ENCODE results near the gene TARP.

TARP gene

GRCh38 chr7:38273286-38273995, at the start of gene TARP:
TSS of gene TARP (minus strand) at chr7:38273636.
- Histone ChIP-seq H3K27me3 (ENCODE audit: control insufficient read depth, insufficient read depth, low read length) (no peaks in the 10 kb centered on the region), H3K36me3 (ENCODE audit: control insufficient read depth, insufficient read depth, low read length) (no peaks in the 10 kb centered on the region), H3K9me3 (ENCODE audit: control insufficient read depth, low read length) (no peaks in the 10 kb centered on the region)

DNA sequence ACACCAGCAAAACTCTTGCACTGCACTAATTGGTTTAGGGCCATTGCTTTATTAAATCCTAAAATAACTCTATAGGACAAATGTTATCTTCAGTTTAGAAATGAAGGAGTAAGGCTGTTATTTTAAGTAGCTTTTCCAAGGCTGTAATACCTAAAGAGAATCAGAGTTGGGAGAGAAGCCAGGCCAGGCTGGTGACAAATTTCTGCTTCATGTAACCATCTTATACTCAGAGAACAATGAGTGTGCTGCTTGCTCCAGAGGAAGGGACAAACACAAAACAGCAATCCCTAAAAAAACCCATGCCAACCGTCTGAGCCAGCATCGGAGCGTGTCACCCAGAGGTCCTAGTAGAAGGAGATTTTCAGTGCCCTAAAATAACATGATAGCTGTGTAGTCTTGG, 49.7 kb upstream of the TARP start:
- Histone ChIP-seq H3K36me3 (ENCODE audit: control insufficient read depth, insufficient read depth, low read length) (no peaks in the 10 kb centered on the region), H3K4me3 (ENCODE audit: low read length) (no peak overlapping the region), H3K27me3 (ENCODE audit: control insufficient read depth, insufficient read depth, low read length) (no peaks in the 10 kb centered on the region), H3K9me3 (ENCODE audit: control insufficient read depth, low read length) (no peaks in the 10 kb centered on the region), H3K9ac (ENCODE audit: low read length) (no peak overlapping the region), H3K4me1 (ENCODE audit: control insufficient read depth, insufficient read depth, low read length) (no peaks in the 10 kb centered on the region)

More at GRCh38 chr7:38273286-38273995, at the start of gene TARP:
- Histone ChIP-seq H3K4me1 (ENCODE audit: control insufficient read depth, insufficient read depth, low read length) (no peaks in the 10 kb centered on the region), H3K4me3 (ENCODE audit: low read length) (no peak within 1 kb of the TSS), H3K9ac (ENCODE audit: low read length) (no peak within 1 kb of the TSS)

DNA sequence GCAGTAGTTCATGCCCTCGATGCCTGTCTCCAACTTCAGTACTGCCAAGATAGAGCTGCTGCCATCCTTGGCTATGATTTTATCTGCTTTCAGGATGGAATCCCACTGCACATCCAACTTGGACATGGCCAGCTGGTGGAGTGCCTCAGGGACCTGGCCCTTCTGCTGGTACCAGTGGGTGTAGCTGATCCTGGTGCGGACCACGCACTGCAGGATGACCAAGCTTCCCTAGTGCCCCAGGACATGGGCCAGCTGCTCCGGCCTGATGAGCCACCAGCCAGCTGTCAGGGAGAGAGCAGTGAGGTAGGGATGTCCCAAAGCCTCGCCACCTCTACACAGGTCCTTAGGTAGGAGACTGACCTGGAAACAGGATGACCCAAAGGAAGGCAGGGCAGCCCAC, 49.0 kb upstream of the TARP start:
- Histone ChIP-seq H3K27me3 (ENCODE audit: control insufficient read depth, insufficient read depth, low read length) (no peaks in the 10 kb centered on the region), H3K9ac (ENCODE audit: low read length) (no peak overlapping the region), H3K4me3 (ENCODE audit: low read length) (no peak overlapping the region), H3K9me3 (ENCODE audit: control insufficient read depth, low read length) (no peaks in the 10 kb centered on the region), H3K36me3 (ENCODE audit: control insufficient read depth, insufficient read depth, low read length) (no peaks in the 10 kb centered on the region), H3K4me1 (ENCODE audit: control insufficient read depth, insufficient read depth, low read length) (no peaks in the 10 kb centered on the region)

DNA sequence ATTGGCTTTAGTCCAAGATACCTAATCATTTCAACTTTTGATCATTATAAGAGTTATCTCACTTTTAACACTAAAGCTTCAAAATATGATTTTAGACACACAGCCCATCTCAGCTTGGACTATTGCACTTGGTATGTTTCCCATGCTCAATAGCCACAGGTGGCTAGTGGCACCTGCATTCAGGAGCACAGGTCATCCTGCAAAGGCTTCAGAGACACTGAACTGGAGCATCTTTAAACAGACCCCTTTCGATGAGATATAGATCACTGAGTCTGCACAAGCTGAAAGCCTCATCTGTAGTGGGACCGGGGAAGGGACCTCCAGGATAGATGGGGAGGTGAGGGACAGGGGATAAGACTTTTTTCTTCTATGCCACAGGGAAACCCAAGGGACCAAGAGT, 48.5 kb upstream of the TARP start:
- peaks cover 2% of the 10 kb centered on the region for H3K4me1 ChIP-seq (ENCODE audit: control insufficient read depth, insufficient read depth, low read length)

DNA sequence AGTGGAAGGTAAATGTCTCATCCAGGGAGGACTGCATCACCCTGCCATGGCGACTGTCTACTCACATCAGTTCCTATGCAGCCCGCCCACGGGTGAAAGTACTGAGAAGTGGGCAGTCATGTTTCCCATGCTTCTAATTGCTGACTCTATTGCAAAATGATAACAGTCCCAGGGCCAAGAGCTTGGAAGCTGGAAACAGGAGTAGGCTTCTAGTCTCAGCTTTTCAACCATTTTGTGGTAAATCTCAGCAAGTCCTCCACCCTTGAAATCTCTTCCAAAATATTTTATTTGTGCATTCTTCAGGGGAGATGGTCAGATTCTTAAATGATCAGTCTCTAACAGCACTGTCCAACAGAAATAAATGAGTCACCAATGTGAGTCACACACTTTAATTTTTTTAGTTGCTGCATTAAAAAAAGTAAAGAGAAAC, 48.1 kb upstream of the TARP start:
- peaks cover 4% of the 10 kb centered on the region for H3K4me1 ChIP-seq (ENCODE audit: control insufficient read depth, insufficient read depth, low read length)

More for the DNA sequence above, 48.5 kb upstream of the TARP start:
- Histone ChIP-seq H3K9ac (ENCODE audit: low read length) (no peak overlapping the region), H3K4me3 (ENCODE audit: low read length) (no peak overlapping the region), H3K36me3 (ENCODE audit: control insufficient read depth, insufficient read depth, low read length) (no peaks in the 10 kb centered on the region), H3K9me3 (ENCODE audit: control insufficient read depth, low read length) (no peaks in the 10 kb centered on the region), H3K27me3 (ENCODE audit: control insufficient read depth, insufficient read depth, low read length) (no peaks in the 10 kb centered on the region)

DNA sequence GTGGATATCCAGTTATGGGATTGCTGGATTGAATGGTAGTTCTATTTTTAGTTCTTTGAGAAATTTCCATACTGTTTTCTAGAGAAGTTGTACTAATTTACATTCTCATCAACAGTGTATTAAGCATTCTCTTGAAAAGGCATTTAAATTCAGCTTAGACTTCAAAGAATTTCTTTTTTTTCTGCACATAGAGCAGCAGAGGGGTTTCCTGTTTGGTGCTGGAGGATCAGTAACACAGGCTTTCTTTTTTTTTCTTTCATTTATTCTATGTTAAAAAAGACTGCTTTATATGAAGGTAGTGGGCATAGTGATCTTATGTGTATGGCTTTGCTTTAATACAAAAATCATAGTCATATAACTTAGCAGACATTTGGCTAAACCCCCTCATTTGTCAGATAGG, 47.6 kb upstream of the TARP start:
- Histone ChIP-seq H3K4me3 (ENCODE audit: low read length) (no peak overlapping the region), H3K4me1 (ENCODE audit: control insufficient read depth, insufficient read depth, low read length) (peaks cover 4% of the 10 kb centered on the region), H3K36me3 (ENCODE audit: control insufficient read depth, insufficient read depth, low read length) (no peaks in the 10 kb centered on the region), H3K9ac (ENCODE audit: low read length) (no peak overlapping the region), H3K9me3 (ENCODE audit: control insufficient read depth, low read length) (no peaks in the 10 kb centered on the region), H3K27me3 (ENCODE audit: control insufficient read depth, insufficient read depth, low read length) (no peaks in the 10 kb centered on the region)

More for the DNA sequence above, 48.1 kb upstream of the TARP start:
- Histone ChIP-seq H3K36me3 (ENCODE audit: control insufficient read depth, insufficient read depth, low read length) (no peaks in the 10 kb centered on the region), H3K9ac (ENCODE audit: low read length) (no peak overlapping the region), H3K4me3 (ENCODE audit: low read length) (no peak overlapping the region), H3K27me3 (ENCODE audit: control insufficient read depth, insufficient read depth, low read length) (no peaks in the 10 kb centered on the region), H3K9me3 (ENCODE audit: control insufficient read depth, low read length) (no peaks in the 10 kb centered on the region)

- H3K9ac ChIP-seq (ENCODE audit: low read length), result no peak overlapping the region
- H3K9me3 ChIP-seq (ENCODE audit: control insufficient read depth, low read length), result no peaks in the 10 kb centered on the region
- H3K27me3 ChIP-seq (ENCODE audit: control insufficient read depth, insufficient read depth, low read length), result no peaks in the 10 kb centered on the region
- H3K4me3 ChIP-seq (ENCODE audit: low read length), result no peak overlapping the region
- no peaks in the 10 kb centered on the region for H3K36me3 ChIP-seq (ENCODE audit: control insufficient read depth, insufficient read depth, low read length)
- peaks cover 4% of the 10 kb centered on the region for H3K4me1 ChIP-seq (ENCODE audit: control insufficient read depth, insufficient read depth, low read length)
Measured at GRCh38 chr7:38319873-38320272, 46.4 kb upstream of the TARP start.

DNA sequence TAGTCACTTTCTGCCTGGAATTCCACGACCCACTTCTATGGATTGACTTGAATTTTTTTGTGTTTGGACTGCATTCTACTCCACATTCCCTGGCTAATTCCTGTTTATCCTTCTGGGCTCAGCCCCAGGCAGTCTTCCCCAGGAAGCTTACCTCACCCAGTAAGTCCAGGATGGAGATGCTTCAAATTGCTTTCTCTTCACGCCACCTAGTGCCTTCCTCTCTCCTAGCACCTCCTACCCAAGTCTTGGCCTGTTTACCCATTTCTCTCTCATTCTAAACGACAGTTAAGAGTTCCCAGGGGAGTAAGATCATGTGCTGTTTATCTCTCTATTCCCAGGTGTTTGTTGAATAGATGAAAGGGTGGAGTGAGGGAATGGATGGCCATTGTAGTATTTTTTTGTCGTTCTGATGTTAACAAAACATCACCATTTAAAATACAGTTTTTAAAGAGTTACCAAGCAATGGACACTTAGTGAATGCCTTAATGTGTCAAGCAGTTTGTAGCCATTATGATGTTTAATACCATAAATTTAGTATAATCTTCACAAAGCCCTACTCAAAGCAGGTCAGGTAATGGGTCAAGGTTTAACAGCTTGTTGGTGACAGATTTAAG, 45.5 kb upstream of the TARP start:
- H3K9me3 ChIP-seq (ENCODE audit: control insufficient read depth, low read length), result no peaks in the 10 kb centered on the region

GRCh38 chr7:38318241-38318640, 44.8 kb upstream of the TARP start:
- H3K36me3 ChIP-seq (ENCODE audit: control insufficient read depth, insufficient read depth, low read length), result no peaks in the 10 kb centered on the region
- no peak overlapping the region for H3K9ac ChIP-seq (ENCODE audit: low read length)
- H3K4me3 ChIP-seq (ENCODE audit: low read length), result no peak overlapping the region
- H3K27me3 ChIP-seq (ENCODE audit: control insufficient read depth, insufficient read depth, low read length), result no peaks in the 10 kb centered on the region
- H3K4me1 ChIP-seq (ENCODE audit: control insufficient read depth, insufficient read depth, low read length), result peaks cover 4% of the 10 kb centered on the region
- H3K9me3 ChIP-seq (ENCODE audit: control insufficient read depth, low read length), result no peaks in the 10 kb centered on the region

More for the DNA sequence above, 45.5 kb upstream of the TARP start:
- Histone ChIP-seq H3K4me1 (ENCODE audit: control insufficient read depth, insufficient read depth, low read length) (peaks cover 4% of the 10 kb centered on the region), H3K9ac (ENCODE audit: low read length) (no peak overlapping the region), H3K27me3 (ENCODE audit: control insufficient read depth, insufficient read depth, low read length) (no peaks in the 10 kb centered on the region), H3K4me3 (ENCODE audit: low read length) (no peak overlapping the region), H3K36me3 (ENCODE audit: control insufficient read depth, insufficient read depth, low read length) (no peaks in the 10 kb centered on the region)

GRCh38 chr7:38317515-38317914, 44.1 kb upstream of the TARP start:
- no peak overlapping the region for H3K4me3 ChIP-seq (ENCODE audit: low read length)
- H3K36me3 ChIP-seq (ENCODE audit: control insufficient read depth, insufficient read depth, low read length), result no peaks in the 10 kb centered on the region
- no peaks in the 10 kb centered on the region for H3K9me3 ChIP-seq (ENCODE audit: control insufficient read depth, low read length)
- peaks cover 4% of the 10 kb centered on the region for H3K4me1 ChIP-seq (ENCODE audit: control insufficient read depth, insufficient read depth, low read length)
- H3K27me3 ChIP-seq (ENCODE audit: control insufficient read depth, insufficient read depth, low read length), result no peaks in the 10 kb centered on the region
- no peak overlapping the region for H3K9ac ChIP-seq (ENCODE audit: low read length)

DNA sequence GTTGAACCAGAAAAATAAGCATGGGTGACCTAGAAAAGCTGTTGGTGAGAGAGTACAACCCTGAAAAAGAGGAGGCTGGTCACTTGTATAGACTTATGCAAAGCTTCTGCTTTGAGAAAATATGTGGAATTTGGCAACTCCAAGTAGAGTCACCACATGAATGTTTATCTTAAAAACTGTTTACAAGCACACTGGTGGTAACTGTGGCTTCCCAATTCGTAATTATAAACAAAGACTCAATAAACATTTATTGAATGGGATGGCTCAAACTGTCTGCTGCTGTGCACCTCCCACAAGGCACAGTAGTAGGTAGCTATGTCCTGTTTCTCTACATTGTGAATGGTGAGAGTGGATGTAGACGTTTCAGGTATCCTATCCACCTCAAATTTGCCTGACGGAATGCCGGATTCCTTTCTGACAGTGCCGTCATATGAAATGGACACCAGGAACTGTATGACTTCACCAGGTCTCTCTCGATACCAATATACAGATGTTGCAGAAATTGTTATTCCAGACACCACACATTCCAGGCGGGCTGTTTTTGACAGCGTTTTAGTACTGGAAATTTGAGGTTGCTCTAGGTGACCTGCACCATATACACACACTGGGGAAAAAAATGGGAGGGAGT, 43.4 kb upstream of the TARP start:
- Histone ChIP-seq H3K9ac (ENCODE audit: low read length) (no peak overlapping the region), H3K4me1 (ENCODE audit: control insufficient read depth, insufficient read depth, low read length) (peaks cover 4% of the 10 kb centered on the region), H3K9me3 (ENCODE audit: control insufficient read depth, low read length) (no peaks in the 10 kb centered on the region)

DNA sequence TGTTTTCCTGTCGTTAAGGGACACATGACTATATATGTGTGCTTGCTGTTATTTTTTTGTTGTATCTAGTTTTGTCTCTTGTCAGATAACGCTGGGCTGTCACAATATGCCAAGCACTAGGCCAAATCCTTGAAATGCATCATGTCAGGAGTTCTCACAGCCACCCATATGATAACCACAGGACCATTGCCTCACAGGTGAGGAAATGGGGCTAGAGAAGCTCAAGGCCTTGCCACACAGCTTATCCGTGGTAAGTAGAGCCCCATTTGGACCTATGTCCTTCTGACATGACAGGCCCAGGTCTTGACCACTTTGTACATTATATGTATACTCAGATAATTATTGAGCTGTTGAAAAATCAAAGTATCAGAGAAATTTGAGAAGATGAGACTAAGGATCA, 42.0 kb upstream of the TARP start:
- Histone ChIP-seq H3K9me3 (ENCODE audit: control insufficient read depth, low read length) (no peaks in the 10 kb centered on the region), H3K27me3 (ENCODE audit: control insufficient read depth, insufficient read depth, low read length) (no peaks in the 10 kb centered on the region), H3K36me3 (ENCODE audit: control insufficient read depth, insufficient read depth, low read length) (no peaks in the 10 kb centered on the region), H3K4me3 (ENCODE audit: low read length) (no peak overlapping the region), H3K4me1 (ENCODE audit: control insufficient read depth, insufficient read depth, low read length) (peaks cover 4% of the 10 kb centered on the region), H3K9ac (ENCODE audit: low read length) (no peak overlapping the region)

More for the DNA sequence above, 43.4 kb upstream of the TARP start:
- H3K36me3 ChIP-seq (ENCODE audit: control insufficient read depth, insufficient read depth, low read length), result no peaks in the 10 kb centered on the region
- H3K4me3 ChIP-seq (ENCODE audit: low read length), result no peak overlapping the region
- no peaks in the 10 kb centered on the region for H3K27me3 ChIP-seq (ENCODE audit: control insufficient read depth, insufficient read depth, low read length)

All from mucosa of stomach (tissue), 1 donor.